HG02571 (cell line): ENCODE measurements around the gene GTF2A1.
"Not testable (repeated sequence)": the region's sequence is repeated elsewhere in the genome, so short reads cannot be mapped to it uniquely, and the experiment has no call there.

ENCODE experiments used
- ATAC-seq: cut with Tn5 transposase; IDR thresholded peaks from one replicate; pipeline ENCODE4 v1.9.1; 2021; ENCODE audit warnings: mild to moderate bottlenecking, moderate library complexity; ENCODE audit not compliant: unreplicated experiment

Gene GTF2A1

DNA sequence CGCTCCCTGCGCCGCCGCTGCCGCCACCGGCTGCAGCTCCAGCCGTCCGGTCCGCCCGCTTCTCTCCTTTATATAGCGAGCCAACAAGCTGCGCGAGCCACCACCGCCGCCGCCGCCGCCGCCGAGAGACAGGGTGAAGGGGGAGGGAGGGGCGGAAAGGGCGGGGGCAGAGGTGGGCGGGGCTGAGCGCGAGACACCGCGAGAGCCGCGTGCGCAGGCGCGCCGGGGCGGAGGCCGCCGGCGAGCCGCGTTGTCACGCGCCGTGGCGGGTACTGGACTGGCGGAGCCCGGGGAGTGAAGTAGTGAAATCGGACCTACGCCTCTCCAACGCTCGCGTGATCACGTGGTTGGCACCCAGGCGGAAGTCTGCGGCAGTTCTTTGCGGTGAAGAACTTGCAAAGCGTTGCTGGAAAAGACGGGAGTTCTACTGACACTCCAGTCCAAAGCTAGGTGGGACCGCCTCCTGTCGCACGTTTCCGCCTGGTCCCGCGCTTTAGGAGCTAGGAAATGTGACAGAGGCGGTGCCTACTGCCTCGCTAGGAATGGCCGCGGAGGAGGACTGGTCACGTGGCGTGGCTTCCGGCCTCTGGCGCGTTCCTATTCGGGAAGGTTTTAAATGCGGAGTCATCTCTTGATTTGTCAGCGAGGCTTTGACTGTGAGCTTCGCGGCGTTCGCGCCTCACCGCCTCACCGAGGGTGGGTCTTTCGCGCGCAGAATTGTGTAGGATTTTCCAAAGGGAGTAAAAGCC, at the start of gene GTF2A1:
GTF2A1 (minus strand) TSS at position 130 of the 749 bp plus-strand sequence. CDS start 441 bp downstream, outside the sequence.
- peak; percentile 73 for ATAC-seq

DNA sequence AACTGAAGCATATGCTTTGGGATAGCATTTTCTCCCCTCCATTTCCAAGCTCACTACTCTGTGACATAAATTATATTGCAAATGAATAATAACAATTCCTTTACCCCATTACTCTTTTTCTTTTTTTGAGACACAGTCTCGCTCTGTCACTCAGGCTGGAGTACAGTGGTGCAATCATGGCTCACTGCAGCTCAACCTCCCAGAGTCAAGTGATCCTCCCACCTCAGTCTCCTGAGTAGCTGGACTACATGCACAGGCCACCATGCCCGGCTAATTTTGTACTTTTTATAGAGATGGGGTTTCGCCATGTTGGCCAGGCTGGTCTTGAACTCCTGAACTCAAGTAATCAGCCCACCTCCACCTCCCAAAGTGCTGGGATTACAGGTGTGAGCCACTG, 49.2 kb upstream of the GTF2A1 start:
- no peak for ATAC-seq

DNA sequence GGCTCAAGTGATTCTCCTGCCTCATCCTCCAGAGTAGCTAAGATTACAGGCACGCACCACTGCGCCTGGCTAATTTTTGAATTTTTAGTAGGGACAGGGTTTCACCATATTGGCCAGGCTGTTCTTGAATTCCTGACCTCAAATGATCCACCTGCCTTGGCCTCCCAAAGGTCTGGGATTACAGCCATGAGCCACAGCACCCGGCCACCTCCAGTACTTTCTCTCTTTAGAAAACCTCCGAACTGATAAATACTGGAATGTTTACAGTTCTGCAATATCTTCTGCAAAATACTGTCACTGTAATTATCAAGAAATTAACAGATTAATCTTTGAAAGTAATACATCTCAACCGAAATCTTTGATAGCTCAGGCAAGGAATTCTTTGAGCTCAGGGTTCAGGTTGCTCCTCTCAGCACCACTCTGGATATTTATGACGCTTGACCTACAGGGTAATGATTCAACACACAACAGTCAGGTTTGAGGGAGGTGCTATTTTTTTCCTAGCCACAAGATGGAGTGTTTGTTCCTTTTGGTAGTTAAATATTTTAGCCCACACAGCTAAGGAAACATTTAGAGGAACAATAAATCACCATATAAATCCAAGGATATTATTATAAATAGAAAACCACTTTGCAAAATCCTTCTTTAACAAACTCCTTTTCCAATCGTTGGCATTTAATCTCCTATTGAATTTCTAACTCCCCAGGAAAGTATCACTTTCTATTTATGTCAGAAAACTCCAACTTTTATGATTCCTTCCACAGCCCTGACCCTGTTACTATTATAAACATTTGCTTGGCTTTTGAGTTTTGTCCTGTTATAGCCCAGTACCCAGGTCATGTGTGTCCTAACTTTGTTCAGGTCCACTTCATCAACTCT, 48.6 kb upstream of the GTF2A1 start:
- peak; percentile 55 for ATAC-seq

DNA sequence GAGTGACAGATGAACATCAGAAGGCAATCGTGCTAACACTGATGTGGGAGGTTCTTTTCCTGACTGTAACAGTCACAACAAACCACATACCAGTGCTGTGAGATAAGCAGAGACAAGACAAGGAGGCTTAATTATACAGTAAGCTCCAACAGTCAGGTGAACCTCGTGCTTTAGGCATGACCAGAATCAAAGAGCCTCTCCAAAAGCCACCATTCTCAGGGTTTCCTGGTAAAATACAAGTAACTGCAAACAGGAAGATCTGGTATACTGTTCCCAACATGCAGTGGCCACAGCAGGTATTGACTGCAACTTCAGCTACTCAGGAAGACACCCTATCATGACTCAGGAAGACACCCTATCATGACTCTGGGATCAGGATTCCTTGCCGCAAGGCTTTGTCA, 47.3 kb upstream of the GTF2A1 start:
- no peak for ATAC-seq

DNA sequence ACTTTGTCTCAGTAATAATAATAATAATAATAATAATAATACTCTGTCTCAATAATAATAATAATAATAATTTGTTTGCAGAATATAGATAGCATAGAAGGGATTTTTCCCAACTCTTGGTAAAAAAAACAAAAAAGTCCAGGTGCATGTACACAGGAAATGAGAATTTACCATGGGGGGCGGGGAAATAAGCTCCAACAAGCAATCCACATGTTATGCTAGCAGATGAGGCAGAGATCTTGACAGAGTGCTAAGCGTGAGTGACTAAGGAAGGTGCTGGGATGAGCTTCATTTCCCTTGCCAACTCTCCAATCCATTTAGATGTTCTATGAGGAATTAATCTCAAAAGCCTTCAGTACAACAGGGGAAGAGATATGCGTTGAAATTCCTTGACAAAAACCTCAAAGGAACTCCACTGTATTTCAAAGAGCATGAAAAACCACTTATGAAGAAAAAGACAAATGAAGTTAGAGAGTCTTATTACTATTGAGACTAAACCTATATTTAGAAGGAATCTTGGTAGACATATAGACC, 44.9 kb upstream of the GTF2A1 start:
- ATAC-seq = no peak

DNA sequence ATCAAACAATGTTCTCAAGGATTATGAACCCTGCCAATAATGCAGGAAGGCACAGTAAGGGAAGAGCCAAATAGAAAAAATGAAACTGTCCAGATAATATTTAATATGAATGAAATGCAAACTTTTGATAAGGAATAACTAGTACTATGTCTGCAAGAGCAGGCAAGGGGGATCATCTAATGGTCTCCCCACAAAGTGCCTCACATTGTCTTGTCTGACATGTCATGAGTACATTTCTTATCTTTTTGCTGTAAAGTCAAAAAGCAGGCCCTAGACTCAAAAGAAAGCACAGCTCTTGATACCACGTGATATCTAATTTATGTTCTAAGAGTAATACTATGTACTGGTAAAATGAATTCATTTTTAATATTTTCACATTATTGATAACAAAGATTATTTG, 43.9 kb upstream of the GTF2A1 start:
- ATAC-seq = no peak

DNA sequence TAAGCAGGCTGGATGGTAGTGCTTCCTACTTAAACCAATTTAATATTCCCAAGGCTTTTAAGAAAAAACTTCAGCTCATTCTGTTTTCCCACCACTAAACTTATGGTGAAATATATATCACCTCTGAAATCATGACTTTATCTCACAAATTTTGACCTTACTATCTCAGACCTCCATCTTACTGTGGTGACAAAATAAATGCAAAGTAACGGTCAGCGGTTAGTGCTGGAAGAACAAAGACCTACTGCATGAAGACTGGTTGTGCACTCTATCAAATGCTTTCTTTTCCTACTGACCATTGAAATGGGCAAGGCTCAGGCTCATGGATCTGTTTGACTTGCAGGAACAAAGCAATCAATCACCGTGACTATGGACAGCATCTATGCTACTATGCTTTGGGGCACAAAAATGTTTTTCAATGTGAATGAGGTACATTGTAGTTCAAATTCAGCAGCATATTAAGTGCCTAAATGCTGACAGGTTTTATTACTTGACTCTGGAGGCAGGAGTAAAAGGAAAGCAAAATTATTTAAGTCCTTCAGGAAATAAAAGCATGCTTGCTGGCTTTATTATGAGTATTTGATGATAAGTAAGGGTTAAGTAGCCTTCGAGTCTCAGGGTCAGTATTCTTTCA, 43.1 kb upstream of the GTF2A1 start:
- ATAC-seq = no peak

DNA sequence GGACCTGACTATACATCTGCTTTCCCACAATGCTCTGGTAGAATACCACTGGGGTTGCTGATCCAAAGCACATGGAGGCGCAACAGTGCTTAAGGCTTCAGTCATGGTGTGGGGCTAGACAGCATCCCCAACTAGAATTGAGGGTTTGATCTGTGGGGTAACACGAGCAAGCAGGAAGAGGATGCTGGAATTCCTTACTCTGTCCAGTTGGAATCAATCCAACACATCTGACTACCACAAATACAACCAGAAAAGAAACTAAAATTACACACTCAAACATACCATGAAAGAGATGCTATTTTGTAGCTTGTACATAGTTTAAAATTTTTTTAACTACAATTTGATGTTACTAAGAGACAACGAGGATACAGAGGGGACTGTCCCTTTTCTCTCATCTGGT, 40.4 kb upstream of the GTF2A1 start:
- no peak for ATAC-seq

DNA sequence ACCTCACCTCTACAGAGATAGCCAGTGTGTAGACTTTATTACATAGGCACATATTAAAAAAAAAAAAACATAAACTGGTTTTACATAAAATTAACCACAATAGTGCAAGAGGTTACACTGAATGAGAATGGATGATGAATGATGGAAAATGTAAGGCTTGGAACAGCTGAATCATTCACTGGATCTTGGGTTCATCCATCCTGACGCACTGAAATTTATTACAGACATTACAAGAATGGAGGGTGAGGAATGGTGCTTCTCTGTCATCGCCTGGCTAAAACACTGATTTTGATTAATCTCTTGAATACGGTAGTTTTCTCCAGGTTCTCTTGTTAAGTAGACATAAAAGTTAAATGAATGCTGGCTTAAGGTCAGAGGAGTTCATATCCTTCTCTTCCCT, 40.0 kb upstream of the GTF2A1 start:
- no peak for ATAC-seq

DNA sequence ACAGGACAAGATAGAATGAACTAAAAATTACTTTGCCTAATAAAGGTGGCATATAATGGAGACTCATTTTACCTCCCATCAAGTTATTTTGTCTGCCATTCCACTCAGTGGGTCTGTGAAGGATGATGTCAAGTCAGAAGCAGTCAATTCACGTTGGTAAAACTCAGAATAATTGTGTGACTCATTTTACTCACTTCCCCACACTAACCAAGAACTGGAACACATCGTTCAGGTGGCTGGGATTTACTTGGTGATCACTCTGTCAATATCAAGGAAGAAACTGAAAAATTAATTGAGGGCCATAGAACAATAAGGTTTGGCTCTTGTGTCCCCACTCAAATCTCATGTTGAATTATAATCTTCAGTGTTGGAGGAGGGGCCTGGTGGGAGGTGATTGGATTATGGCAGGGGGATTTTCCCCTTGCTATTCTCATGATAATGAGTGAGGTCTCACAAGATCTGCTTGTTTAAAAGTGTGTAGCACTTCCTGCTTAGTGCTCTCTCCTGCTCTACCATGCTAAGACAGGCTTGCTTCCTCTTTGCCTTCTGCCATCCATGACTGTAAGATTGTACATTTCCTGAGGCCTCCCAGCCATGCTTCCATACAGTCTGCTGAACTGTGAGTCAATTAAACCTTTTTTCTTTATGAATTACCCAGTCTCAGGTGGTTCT, 35.7 kb upstream of the GTF2A1 start:
- ATAC-seq = no peak

DNA sequence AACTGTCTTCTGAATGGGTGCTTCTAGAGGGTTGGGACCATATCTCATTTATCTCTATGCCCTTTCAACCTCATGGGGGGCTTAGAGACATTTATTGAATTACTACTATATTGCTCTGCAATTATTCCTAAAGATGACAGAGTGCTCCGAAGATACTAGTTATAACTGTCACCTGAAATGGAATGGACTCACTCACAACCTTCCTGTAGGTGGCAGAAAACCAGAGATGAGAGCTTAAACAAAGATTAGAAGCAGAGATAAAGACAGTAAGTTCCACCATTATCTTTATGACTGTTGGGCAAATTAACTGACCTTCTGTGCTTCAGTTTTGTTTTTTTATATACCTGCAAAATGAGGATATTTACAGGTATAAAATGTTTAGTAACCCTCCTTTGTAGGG, 31.5 kb upstream of the GTF2A1 start:
- no peak for ATAC-seq

DNA sequence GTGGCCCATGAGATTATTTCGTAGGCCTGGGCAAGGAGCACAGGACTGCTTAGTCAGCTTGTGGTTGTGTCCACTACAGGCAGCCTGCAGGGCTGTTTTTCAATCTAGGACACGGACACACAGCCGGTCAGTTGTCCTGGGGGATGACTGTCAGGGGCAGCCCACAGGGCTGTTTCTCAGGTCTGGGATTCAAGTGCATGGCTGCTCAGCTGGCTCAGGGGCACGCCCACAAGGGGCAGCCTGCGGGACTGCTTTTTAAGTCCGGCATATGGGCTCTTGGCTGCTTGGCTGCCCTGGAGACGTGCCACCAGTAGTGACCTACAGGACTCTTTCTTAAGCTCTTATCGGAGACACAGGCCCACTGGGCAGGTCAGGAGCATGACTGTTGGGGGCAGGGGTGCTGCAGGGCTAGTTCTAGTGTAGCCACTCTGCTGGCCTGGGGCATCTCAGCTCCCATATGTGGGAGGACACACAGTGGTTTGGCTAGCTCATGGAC, 26.6 kb upstream of the GTF2A1 start:
- no peak for ATAC-seq

DNA sequence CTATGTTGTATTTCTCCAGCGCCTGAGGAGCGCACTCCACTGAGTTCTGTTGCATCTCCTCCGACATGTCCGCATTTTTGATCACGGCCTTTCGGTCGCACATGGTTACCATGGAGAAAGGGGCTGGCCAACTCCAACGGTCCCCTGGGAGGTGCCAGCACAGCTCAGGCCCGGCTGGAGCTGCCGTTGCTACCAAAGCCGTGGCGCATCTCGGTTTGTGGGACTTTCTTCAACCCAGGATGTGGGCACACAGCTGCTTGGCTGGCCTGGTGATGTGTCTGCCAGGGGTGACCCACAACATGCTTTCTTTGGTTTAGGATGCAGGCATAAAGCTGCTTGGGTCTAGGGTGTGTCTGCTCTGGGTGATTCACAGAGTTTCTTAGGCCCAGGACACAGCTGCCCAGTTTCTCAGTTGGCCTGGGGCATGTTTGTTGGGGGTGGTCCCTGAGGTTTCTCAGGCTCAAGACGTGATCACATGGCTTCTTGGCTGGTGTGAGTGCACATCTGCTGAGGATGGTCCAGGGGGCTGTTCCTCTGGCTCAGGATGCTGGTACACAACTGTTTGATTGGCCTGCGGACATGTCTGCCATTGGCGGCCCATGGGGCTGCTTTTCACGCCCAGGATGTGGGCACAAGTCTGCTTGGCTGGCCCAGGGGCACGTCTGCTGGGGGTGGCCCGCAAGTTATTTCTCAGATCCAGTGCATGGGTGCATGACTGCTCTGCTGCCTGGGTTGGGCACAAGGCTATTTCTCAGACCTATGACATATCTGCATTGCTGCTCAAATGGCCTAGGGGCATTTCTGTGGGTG, 25.9 kb upstream of the GTF2A1 start:
- ATAC-seq = no peak

DNA sequence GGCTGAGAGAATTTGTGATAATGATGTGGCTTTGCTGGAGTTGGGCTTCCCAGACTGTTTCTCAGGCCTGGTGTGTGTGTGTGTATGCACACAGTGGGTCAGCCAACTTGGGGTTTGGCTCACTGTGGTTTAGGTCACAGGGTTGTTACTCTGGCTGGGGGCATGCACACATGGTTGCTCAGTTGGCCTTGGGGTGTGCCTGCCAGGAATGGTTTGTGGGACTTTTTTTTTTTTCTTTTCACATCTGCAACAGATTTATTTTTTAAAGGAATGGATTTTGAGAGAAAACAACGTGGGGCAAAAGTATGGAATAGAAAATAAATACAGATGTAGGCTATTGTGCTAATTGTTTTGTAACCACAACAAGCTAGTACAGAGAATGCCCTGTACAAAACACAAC, 25.0 kb upstream of the GTF2A1 start:
- ATAC-seq = no peak

DNA sequence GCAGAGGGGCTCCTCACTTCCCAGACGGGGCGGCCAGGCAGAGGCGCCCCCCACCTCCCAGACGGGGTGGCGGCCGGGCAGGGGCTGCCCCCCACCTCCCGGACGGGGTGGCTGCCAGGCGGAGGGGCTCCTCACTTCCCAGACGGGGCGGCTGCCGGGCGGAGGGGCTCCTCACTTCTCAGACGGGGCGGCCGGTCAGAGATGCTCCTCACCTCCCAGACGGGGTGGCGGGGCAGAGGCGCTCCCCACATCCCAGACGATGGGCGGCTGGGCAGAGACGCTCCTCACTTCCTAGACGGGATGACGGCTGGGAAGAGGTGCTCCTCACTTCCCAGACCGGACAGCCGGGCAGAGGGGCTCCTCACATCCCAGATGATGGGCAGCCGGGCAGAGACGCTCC, 23.7 kb upstream of the GTF2A1 start:
- not testable (repeated sequence) for ATAC-seq

DNA sequence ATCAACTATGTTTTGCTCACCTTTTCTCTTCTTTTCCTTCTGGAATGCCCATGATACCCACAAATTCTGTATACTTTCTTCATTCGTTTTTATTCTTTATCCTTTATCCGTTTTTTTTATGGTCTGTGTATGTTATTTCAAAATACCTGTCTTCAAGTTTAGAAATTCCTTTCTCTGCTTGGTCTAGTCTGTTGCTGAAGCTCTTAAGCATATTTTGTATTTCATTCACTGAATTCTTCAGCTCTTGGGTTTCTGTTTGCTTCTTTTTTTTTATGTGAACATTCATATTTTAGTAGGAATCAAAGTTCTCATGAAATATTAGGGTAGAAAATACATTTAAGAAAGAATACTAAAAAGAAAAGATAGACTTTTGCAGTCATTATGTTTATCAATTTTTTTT, 22.7 kb upstream of the GTF2A1 start:
- no peak for ATAC-seq

DNA sequence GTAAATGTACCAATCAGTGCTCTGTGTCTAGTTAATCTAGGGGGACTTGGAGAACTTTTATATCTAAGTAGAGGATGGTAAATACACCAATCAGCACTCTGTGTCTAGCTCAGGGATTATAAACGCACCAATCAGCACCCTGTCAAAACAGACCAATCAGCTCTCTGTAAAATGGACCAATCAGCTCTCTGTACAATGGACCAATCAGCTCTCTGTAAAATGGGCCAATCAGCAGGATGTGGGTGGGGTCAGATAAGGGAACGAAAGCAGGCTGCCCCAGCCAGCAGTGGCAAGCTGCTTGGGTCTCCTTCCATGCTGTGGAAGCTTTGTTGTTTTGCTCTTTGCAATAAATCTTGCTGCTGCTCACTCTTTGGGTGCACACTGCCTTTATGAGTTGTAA, 16.1 kb upstream of the GTF2A1 start:
- ATAC-seq = not testable (repeated sequence)

DNA sequence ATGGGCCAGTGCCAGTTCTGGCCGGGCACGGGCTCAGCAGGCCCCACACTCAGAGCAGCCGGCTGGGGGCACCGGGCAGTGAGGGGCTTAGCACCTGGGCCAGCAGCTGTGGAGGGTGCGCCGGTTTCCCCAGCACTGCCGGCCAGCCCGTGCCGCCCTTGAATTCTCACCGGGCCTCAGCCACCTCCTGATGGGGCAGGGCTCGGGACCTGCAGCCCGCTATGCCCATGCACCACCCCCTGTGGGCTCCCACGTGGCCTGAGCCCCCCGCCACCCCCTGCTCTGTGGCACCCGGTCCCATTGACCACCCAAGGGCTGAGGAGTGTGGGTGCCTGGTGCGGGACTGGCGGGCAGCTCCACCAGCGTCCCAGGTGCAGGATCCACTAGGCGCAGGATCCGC, 15.4 kb upstream of the GTF2A1 start:
- no peak for ATAC-seq

DNA sequence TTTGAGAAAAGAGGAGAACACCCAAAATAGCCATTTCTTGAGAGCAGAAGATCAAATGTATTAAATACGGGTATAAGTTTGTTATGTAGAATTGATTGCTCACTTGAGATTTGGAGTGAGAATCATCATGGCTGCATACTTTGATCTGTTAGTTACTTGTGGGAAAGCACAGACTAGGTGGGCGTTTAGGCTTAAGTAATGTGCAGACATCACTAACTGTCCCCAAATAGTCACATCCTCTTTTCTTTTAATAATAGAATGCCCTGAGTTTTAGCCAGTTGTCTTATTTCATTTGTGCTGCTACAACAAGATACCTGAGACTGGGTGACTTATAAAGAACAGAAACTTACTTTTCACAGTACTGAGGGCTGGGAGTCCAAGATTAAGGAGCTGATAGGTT, 14.3 kb upstream of the GTF2A1 start:
- no peak for ATAC-seq

DNA sequence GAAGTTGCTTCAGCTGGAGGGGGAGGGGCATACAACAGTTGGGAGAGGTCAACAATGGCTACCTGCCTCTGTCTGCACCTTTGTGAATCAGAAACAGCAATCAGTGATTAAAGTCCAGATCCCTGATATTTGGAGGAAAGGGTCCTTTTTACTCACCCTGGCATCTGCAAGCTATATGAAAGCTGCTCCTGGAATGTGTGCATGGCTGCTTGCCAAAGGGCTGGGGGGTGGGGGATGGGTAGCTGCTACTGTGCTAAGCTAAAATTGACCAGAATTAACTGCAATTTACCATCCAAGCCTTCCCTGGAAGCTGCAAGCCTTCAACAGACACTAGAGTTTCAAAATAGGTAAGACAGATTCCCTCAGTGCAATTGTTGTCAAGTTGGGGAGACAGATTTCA, 13.5 kb upstream of the GTF2A1 start:
- no peak for ATAC-seq
